HCT116 (cell line): Measurements from ENCODE around the gene CBLB. TPM values are rescaled to one million over a fixed set of nuclear protein-coding genes. Genes with fewer than 3 reads are reported as not detected.

Experiments
- ATAC-seq: fragments of 200-7000 bp; cut with Tn5 transposase; 2 replicates; pipeline ENCODE4 v1.9.1; 2020; ENCODE audit warnings: mild to moderate bottlenecking, moderate library complexity
- BruUV-seq: library from RNA; stranded (reverse); fragments of 400-500 nt; replicated peaks from 2 replicates; lab custom pipeline; 2021; lab: Mats Ljungman, UMichigan
- CTCF ChIA-PET: fragments of 300-600 bp; sonication (Branson Sonifier 250); formaldehyde crosslinking; loops from one replicate; lab custom pipeline; 2021; ENCODE audit warnings: antibody characterized with exemption; lab: Charles Lee
- POLR2A ChIA-PET: fragments of 300-600, 350-600 bp; sonication (Branson Sonifier 250); formaldehyde crosslinking; loops from one replicate; lab custom pipeline; 2021; ENCODE audit warnings: antibody characterized with exemption; lab: Charles Lee
- RAD21 ChIA-PET, 2 experiments: fragments of 300-600 bp; sonication (Branson Sonifier 250); formaldehyde crosslinking; loops; one replicate each; lab custom pipeline; 2023; ENCODE audit warnings: low total read pairs in 2 of 2; ENCODE audit not compliant: uncharacterized antibody in 2 of 2, unreplicated experiment in 2 of 2, low non-redundant PET in 1 of 2; lab: Charles Lee
- DNase-seq: peaks from one replicate; pipeline ENCODE4 v3.0.0-alpha.2; 2010; ENCODE audit warnings: low read depth, low spot score
- H2AFZ ChIP-seq: fragments of 200-600 bp; shearing (Covaris generic), sonication (generic); 2 replicates; pipeline ENCODE4 v1.6.1; 2017; ENCODE audit warnings: low read depth, mixed run types, mixed read lengths, antibody characterized with exemption, low read length; ENCODE audit not compliant: poor library complexity, severe bottlenecking
- H3K27ac ChIP-seq: 2 replicates; pipeline ENCODE4 v1.5.1; 2012; ENCODE audit warnings: low read depth, low read length
- H3K27me3 ChIP-seq: fragments of 200-600 bp; sonication (generic); 2 replicates; pipeline ENCODE4 v1.6.1; 2016; ENCODE audit warnings: mixed run types, low read length, mixed read lengths; ENCODE audit not compliant: insufficient read depth
- H3K36me3 ChIP-seq, 2 experiments: fragments of 200-500 bp in 1 of 2; fragments of 200-600 bp in 1 of 2; sonication (Bioruptor generic) in 1 of 2; sonication (generic) in 1 of 2; 2 replicates each; pipeline versions ENCODE4 v1.5.1 to v1.6.1; 2014 to 2016; ENCODE audit warnings: low read length in 2 of 2, inconsistent platforms in 1 of 2, mixed read lengths in 1 of 2, mixed run types in 1 of 2; ENCODE audit not compliant: insufficient read depth in 2 of 2, control insufficient read depth in 1 of 2
- H3K4me1 ChIP-seq, 2 experiments: fragments of 200-600 bp in 1 of 2; sonication (generic) in 1 of 2; 2 replicates each; pipeline versions ENCODE4 v1.5.1 to v1.6.1; 2012 to 2017; ENCODE audit warnings: low read length in 2 of 2, inconsistent platforms in 1 of 2, mild to moderate bottlenecking in 1 of 2, mixed read lengths in 1 of 2, mixed run types in 1 of 2, moderate library complexity in 1 of 2; ENCODE audit not compliant: insufficient read depth in 2 of 2, control insufficient read depth in 1 of 2
- H3K4me2 ChIP-seq: fragments of 200-600 bp; sonication (generic); 2 replicates; pipeline ENCODE4 v1.6.1; 2017; ENCODE audit warnings: mixed run types, low read length, mixed read lengths
- H3K4me3 ChIP-seq, 2 experiments: fragments of 200-600 bp in 1 of 2; sonication (generic) in 1 of 2; replicated peaks in 1 of 2; 2 replicates each; pipeline ENCODE4 v1.5.1; 2011 to 2016; ENCODE audit warnings: low read length in 2 of 2, control low read depth in 1 of 2, low read depth in 1 of 2, mild to moderate bottlenecking in 1 of 2, mixed read lengths in 1 of 2, mixed run types in 1 of 2
- H3K79me2 ChIP-seq: fragments of 200-600 bp; sonication (generic); 2 replicates; pipeline ENCODE4 v1.6.1; 2017; ENCODE audit warnings: mild to moderate bottlenecking, mixed run types, low read length, moderate library complexity, mixed read lengths; ENCODE audit not compliant: insufficient read depth
- H3K9ac ChIP-seq: fragments of 200-600 bp; sonication (generic); 2 replicates; pipeline ENCODE4 v1.6.1; 2016; ENCODE audit warnings: low read length, mixed read lengths
- H3K9me2 ChIP-seq: fragments of 200-600 bp; sonication (generic), shearing (Covaris generic); 2 replicates; pipeline ENCODE4 v1.6.1; 2017; ENCODE audit warnings: mixed run types, mild to moderate bottlenecking, moderate library complexity; ENCODE audit not compliant: insufficient read depth
- H3K9me3 ChIP-seq, 2 experiments: fragments of 200-500 bp in 1 of 2; fragments of 200-600 bp in 1 of 2; sonication (Bioruptor generic) in 1 of 2; sonication (generic) in 1 of 2; 2 replicates each; pipeline ENCODE4 v1.6.1; 2014 to 2017; ENCODE audit warnings: low read length in 2 of 2, mixed read lengths in 2 of 2, inconsistent platforms in 1 of 2, low read depth in 1 of 2, mild to moderate bottlenecking in 1 of 2, mixed run types in 1 of 2, moderate library complexity in 1 of 2; ENCODE audit not compliant: control insufficient read depth in 1 of 2, insufficient read depth in 1 of 2
- H4K20me1 ChIP-seq: fragments of 200-600 bp; sonication (generic), shearing (Covaris generic); 2 replicates; pipeline ENCODE4 v1.6.1; 2017; ENCODE audit warnings: mixed run types, mild to moderate bottlenecking, moderate library complexity; ENCODE audit not compliant: insufficient read depth
- CBX3 ChIP-seq: IDR thresholded peaks from 2 replicates; pipeline ENCODE4 v1.6.1; 2012; ENCODE audit warnings: low read depth
- EGR1 ChIP-seq: IDR thresholded peaks from 2 replicates; pipeline ENCODE4 v1.6.1; 2012; ENCODE audit warnings: low read depth
- ELF1 ChIP-seq: IDR thresholded peaks from 2 replicates; pipeline ENCODE4 v1.6.1; 2012; ENCODE audit warnings: low read depth, borderline replicate concordance
- EZH2 ChIP-seq: fragments of 200-600 bp; sonication (generic); IDR thresholded peaks from 2 replicates; pipeline ENCODE4 v1.6.1; 2017; ENCODE audit warnings: antibody characterized with exemption, mixed run types
- EZH2phosphoT487 ChIP-seq: fragments of 200-600 bp; IDR thresholded peaks from 2 replicates; pipeline ENCODE4 v1.6.1; 2018; ENCODE audit warnings: antibody characterized with exemption, borderline replicate concordance
- FOSL1 ChIP-seq: IDR thresholded peaks from 2 replicates; pipeline ENCODE4 v1.6.1; 2012; ENCODE audit warnings: low read depth
- POLR2A ChIP-seq: IDR thresholded peaks from 2 replicates; pipeline ENCODE4 v1.7.0; 2011; ENCODE audit warnings: borderline replicate concordance; ENCODE audit not compliant: insufficient read depth, insufficient read length; ENCODE audit errors: extremely low read depth
- POLR2AphosphoS5 ChIP-seq: IDR thresholded peaks from 2 replicates; pipeline ENCODE4 v1.6.1; 2011; ENCODE audit warnings: mild to moderate bottlenecking, low read depth, low read length, moderate library complexity
- RAD21 ChIP-seq: IDR thresholded peaks from 2 replicates; pipeline ENCODE4 v1.6.1; 2012; ENCODE audit warnings: low read depth, mild to moderate bottlenecking
- SIN3A ChIP-seq: IDR thresholded peaks from 2 replicates; pipeline ENCODE4 v1.6.1; 2012; ENCODE audit warnings: low read depth
- SP1 ChIP-seq: IDR thresholded peaks from 2 replicates; pipeline ENCODE4 v1.6.1; 2012; ENCODE audit warnings: low read depth
- SRF ChIP-seq: IDR thresholded peaks from 2 replicates; pipeline ENCODE4 v1.6.1; 2012; ENCODE audit warnings: low read depth
- TCF7L2 ChIP-seq: IDR thresholded peaks from 2 replicates; pipeline ENCODE4 v1.7.0; 2011; ENCODE audit warnings: borderline replicate concordance, inconsistent platforms; ENCODE audit not compliant: insufficient read depth, insufficient read length; ENCODE audit errors: extremely low read depth
- YY1 ChIP-seq: IDR thresholded peaks from 2 replicates; pipeline ENCODE4 v1.6.1; 2011; ENCODE audit warnings: low read length, low read depth, moderate library complexity, mild to moderate bottlenecking; ENCODE audit not compliant: insufficient replicate concordance; ENCODE audit errors: extremely low read depth
- ZFX ChIP-seq: fragments of 450-650 bp; IDR thresholded peaks from 2 replicates; pipeline ENCODE4 v1.6.1; 2017
- ZNF274 ChIP-seq: fragments of 200-500 bp; sonication (Bioruptor generic); IDR thresholded peaks from 2 replicates; pipeline ENCODE4 v1.6.1; 2014; ENCODE audit warnings: mild to moderate bottlenecking, low read depth, low read length, inconsistent platforms
- intact Hi-C: fragments of 100-400 bp; cut with micrococcal nuclease; formaldehyde crosslinking; loops from 2 replicates; pipeline ENCODE4 v1.10.0; 2022
- total RNA-seq: library from RNA; stranded (reverse); gene quantifications from one replicate; pipeline ENCODE4 v1.2.1, GENCODE V29; 2021; ENCODE audit not compliant: unreplicated experiment
- TF ChIP-seq, protein P1 (sequence below): IDR thresholded peaks from 2 replicates; pipeline ENCODE4 v1.6.1; 2011; ENCODE audit warnings: mild to moderate bottlenecking, low read length, moderate library complexity; ENCODE audit not compliant: insufficient replicate concordance; ENCODE audit errors: extremely low read depth
- TF ChIP-seq, protein P2 (sequence below): IDR thresholded peaks from 2 replicates; pipeline ENCODE4 v1.6.1; 2012

The CBLB gene
- total RNA-seq, 1 experiment from 2014 or later: 10.4 TPM

DNA sequence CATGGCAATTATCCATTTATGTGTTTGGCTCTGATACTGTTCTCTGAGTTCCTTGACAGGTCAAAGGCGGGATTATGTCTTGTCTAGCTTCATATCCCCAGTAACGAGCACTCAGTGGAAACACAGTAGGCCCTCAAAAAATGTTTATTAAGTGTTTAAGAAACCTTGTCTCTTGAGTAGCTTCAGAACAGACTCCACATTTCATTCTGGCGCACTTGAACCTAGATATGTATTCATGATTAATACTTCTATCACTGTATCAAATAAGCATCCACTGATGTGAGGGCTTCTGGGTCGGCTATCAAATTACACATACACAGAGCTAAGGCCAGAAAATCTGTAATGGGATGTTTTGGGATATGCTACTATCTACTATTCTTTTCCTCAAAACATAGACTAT lies 4.6 kb downstream of the CBLB start:
- POLR2A ChIA-PET: no interaction called here

More for the DNA sequence above, 4.6 kb downstream of the CBLB start:
- H3K36me3 ChIP-seq: no peaks in the 10 kb centered on the region
- no peak overlapping the region for H3K27ac ChIP-seq
- no peaks in the 10 kb centered on the region for H3K79me2 ChIP-seq
- RAD21 ChIA-PET: no interaction called here
- no peaks in the 10 kb centered on the region for H3K9me3 ChIP-seq
- H3K9me2 ChIP-seq: no peaks in the 10 kb centered on the region
- no peak overlapping the region for H2AFZ ChIP-seq
- CTCF ChIA-PET: no interaction called here
- TF ChIP-seq FOSL1: no peak
- TF ChIP-seq RAD21: no peak
- TF ChIP-seq ZFX: no peak
- no peak for TF ChIP-seq SIN3A
- TF ChIP-seq CBX3: no peak
- TF ChIP-seq POLR2AphosphoS5: no peak
- TF ChIP-seq EGR1: no peak
- TF ChIP-seq, protein P1, sequence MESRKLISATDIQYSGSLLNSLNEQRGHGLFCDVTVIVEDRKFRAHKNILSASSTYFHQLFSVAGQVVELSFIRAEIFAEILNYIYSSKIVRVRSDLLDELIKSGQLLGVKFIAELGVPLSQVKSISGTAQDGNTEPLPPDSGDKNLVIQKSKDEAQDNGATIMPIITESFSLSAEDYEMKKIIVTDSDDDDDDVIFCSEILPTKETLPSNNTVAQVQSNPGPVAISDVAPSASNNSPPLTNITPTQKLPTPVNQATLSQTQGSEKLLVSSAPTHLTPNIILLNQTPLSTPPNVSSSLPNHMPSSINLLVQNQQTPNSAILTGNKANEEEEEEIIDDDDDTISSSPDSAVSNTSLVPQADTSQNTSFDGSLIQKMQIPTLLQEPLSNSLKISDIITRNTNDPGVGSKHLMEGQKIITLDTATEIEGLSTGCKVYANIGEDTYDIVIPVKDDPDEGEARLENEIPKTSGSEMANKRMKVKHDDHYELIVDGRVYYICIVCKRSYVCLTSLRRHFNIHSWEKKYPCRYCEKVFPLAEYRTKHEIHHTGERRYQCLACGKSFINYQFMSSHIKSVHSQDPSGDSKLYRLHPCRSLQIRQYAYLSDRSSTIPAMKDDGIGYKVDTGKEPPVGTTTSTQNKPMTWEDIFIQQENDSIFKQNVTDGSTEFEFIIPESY: no peak
- TF ChIP-seq ELF1: no peak
- TF ChIP-seq, protein P2, sequence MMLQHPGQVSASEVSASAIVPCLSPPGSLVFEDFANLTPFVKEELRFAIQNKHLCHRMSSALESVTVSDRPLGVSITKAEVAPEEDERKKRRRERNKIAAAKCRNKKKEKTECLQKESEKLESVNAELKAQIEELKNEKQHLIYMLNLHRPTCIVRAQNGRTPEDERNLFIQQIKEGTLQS: no peak
- TF ChIP-seq YY1: no peak
- no peak for TF ChIP-seq SP1
- TF ChIP-seq SRF: no peak
- no peak for TF ChIP-seq ZNF274
- no peak for TF ChIP-seq POLR2A
- no peak for TF ChIP-seq EZH2
- no peak for TF ChIP-seq EZH2phosphoT487
- TF ChIP-seq TCF7L2: no peak
- DNase-seq: no peak
- H4K20me1 ChIP-seq: no peaks in the 10 kb centered on the region
- no peak for ATAC-seq
- BruUV-seq: no TSS peak
- H3K4me1 ChIP-seq: peaks cover 0 to 7% of the 10 kb centered on the region in 2 experiments; a peak in 1 of 4 replicates
- H3K27me3 ChIP-seq: no peaks in the 10 kb centered on the region
- no peak overlapping the region for H3K4me2 ChIP-seq
- intact Hi-C loops: no loop called here
- no peak overlapping the region for H3K4me3 ChIP-seq
- H3K9ac ChIP-seq: no peak overlapping the region
